COLO668 (cell line): ENCODE results near the gene PTGER1.
"Not testable (repeated sequence)": the region's sequence is repeated elsewhere in the genome, so short reads cannot be mapped to it uniquely, and the experiment has no call there.

Source experiments
- DNase-seq: peaks from one replicate; lab custom pipeline; 2025; ENCODE audit not compliant: unreplicated experiment; lab: John Stamatoyannopoulos, UW

Gene PTGER1, protein sequence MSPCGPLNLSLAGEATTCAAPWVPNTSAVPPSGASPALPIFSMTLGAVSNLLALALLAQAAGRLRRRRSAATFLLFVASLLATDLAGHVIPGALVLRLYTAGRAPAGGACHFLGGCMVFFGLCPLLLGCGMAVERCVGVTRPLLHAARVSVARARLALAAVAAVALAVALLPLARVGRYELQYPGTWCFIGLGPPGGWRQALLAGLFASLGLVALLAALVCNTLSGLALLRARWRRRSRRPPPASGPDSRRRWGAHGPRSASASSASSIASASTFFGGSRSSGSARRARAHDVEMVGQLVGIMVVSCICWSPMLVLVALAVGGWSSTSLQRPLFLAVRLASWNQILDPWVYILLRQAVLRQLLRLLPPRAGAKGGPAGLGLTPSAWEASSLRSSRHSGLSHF

DNA sequence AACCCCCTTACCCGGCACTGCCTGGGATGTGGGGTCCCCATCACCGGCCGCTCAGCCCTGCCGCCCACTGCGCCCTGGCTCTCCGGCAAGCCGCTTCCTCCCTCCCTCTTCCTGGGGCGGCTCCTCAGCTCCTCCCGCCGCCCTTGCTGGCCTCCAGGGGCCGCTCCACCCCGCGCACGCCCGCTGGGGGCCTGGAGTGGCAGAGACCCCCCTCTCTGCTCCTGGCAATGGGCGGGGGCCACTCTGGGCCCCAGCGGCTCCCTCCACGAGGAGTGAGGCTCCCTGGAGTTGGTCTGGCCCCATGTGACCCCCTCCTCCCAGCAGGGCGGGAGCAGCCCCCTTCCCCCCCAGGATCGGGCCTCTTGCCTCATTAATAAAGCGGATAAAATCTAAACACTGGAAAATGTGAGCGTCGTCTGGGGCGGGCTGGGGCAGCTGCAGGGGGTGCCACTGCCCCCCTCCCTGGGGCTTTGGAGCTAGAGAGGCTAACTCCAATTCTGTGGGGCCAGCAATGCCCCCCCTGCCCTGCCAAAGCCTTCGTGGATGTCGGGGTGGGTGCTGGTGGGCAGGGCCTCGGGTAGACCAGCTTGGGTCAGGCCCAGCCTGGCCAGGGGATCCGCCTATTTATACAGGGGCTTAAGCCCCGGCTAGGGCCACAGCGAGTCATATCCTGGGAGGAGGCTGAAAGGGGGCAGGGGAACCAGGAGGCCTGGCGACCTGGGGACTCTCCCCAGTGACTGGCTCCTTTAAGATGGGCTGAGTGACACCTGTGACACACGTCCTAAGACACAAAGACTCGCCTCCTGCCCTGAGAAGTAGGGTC lies at the start of gene PTGER1:
TSS of gene PTGER1 (minus strand) at position 104 of the 823 bp plus-strand sequence. CDS start 1,034 bp downstream, outside the sequence.
- DNase-seq, result peak; percentile 23

GRCh38 chr19:14520543-14520942 lies 45.4 kb upstream of the PTGER1 start:
- DNase-seq, result no peak

DNA sequence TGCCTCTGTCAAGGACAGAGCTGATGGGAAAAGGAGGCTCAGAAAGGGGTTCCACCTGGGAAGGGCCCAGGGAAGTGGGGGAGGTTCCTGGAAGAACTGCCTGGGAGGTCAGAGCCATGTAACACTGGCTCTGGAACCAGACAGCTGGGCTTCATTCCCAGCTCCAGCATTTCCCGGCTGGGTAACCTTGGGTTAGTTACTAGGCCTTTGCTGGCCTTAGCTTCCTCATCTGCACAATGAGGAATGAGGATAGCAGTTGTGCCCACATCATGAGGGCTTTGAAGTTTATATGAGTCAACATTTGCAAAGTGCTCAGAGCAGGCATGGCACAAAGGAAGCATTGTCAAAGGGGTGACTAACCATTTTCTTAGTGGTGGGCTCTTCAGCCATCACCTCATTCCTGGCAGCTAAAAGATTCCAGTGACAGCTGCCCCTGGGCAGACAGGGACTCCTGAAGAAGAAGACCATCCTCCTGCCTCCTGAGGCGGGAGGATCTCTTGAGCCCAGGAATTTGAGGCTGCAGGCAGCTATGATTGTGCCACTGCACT lies 44.8 kb upstream of the PTGER1 start:
- no peak for DNase-seq

DNA sequence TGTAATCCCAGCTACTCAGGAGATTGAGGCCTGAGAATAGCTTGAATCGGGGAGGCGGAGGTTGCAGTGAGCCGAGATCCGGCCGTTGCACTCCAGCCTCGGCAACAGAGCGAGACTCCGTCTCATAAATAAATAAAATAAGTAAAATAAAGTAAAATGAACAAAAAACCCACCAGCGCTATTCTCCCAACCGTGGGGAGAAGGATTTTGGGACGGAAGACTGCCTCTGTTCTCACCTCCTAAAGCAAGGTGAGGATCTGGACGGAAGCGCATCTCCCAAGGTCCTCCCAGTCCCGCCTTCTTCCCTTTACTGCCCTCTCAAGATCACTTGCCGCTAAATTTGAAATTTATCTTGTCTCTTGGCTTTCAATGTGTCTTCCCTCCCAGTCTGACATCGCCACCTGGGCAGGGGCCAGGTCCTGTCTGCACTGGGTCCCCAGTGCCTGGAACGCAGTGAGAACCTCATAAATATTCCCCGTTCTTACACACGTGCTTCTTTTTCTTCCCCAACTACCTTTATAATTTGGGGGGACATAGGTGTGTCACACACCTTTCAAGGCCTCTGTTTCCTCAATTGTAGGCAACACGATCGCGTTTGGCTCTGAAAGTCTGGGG lies 44.2 kb upstream of the PTGER1 start:
- DNase-seq, result no peak

DNA sequence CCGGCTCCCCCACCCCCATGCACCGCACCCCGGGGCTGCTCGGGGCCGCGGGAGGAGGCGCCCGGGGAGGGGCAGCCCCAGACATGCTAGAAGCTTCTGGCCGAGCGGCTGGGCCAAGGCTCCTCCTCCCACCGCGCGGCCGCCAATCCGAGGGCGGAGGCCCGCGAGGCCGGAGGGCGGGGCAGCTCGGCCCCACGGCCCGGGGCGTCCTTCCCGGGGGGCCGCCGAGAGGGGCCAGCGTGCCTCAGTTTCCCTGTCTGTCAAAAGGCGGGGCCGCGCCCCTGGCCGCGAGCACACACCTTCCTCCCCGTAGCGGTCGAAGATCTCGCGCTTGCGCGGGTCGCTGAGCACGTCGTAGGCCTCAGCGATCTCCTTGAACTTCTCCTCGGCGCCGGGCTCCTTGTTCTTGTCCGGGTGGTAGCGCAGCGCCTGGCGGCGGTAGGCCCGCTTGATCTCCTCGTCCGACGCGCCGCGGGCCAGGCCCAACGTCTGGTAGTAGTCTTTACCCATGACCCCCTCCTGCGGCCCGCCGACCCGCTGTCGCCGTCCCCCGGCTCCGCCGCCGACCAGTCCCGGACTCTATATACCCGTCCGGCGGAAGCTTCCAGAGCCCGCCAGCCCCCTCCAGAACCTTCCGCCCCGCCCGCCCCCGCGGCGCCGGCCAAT lies 42.8 kb upstream of the PTGER1 start, which contains the start of gene DNAJB1:
TSS of gene DNAJB1 (minus strand) at position 558 of the 666 bp plus-strand sequence. CDS start at position 510, 48 bp downstream.
- peak; percentile 79 for DNase-seq

DNA sequence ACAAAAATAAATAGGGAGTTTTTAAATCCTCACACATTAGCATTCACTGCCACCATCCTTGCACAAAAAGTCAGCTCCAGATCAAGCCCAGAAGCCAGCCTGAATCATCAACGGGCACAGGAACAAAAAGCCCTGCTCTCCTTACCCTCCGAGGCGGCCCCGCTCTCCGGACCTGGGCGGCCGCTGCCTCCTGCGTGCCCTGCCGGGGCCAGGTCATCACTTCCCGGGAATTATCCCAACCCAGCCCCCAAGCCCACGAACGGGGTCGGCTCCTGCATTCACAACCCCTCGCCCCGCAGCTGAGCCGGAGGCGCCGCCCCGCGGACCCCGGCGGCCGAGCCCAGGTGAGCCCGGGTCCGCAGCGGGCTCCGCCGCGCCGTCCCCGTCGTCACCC lies 42.3 kb upstream of the PTGER1 start:
- DNase-seq, result no peak

DNA sequence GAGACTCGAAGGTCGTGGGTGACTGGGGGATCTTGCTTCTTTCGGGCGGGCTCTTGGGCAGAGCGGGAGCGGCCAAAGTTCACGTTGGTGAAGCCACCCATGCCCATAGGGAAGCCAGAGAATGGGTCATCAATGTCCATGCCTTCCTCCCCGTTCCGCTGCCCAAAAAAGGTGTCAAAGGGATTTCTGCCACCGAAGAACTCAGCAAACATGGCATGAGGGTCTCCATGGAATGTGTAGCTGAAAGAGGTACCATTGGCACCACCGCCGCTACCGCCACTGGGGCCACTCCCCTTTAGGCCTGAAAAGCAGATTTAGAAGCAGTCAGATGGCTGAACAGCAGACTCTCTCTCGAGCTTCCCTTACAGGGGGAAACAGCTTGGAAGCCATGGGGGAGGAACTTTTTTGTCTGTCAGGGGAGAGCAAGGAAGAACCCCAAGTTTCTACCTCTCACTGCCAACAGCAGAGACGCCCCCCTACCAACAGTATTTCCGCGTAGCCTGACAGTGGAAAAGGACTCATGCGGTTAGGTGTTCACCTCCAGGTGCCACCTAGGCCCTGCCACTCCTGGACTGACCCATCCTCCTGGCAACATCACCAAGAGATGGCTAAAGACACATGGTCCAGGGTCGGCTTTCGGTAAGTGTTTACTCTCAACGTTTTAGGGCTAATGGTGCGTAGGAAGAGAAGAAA lies 41.7 kb upstream of the PTGER1 start:
- DNase-seq, result no peak

DNA sequence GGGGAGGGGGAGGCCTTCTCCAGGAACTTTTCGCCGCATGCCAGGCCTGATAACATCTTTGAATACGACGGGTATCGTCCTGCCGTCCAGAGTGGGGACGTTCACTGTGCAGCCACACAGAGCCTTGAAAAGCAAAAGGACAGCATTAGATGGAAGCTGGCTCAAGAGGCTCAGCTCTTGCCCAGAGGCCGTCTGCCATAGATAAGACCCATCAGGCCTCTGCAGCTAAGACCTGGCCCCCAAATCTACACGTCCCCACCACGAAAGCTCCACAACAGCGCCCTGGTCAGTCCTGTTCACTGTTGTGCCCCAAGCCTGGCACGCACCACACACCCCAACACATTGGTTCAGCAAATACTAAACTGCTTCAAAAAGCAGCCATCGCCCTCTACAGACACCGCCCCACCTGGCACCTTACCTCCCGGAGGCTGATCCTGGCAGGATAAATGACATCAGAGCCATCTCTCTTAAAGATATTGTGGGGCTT lies 40.9 kb upstream of the PTGER1 start:
- peak; percentile 27 for DNase-seq

GRCh38 chr19:14515501-14516047 lies 40.4 kb upstream of the PTGER1 start:
- no peak for DNase-seq

- DNase-seq, result no peak
Observed at GRCh38 chr19:14514215-14514863, 39.2 kb upstream of the PTGER1 start.

- no peak for DNase-seq
Observed at GRCh38 chr19:14512406-14512961, 37.3 kb upstream of the PTGER1 start.

- DNase-seq, result no peak
Observed at GRCh38 chr19:14511229-14511593, 36.1 kb upstream of the PTGER1 start.

GRCh38 chr19:14510311-14511228 lies 35.4 kb upstream of the PTGER1 start:
- DNase-seq, result no peak

GRCh38 chr19:14507704-14508542 lies 32.8 kb upstream of the PTGER1 start:
- no peak for DNase-seq

DNA sequence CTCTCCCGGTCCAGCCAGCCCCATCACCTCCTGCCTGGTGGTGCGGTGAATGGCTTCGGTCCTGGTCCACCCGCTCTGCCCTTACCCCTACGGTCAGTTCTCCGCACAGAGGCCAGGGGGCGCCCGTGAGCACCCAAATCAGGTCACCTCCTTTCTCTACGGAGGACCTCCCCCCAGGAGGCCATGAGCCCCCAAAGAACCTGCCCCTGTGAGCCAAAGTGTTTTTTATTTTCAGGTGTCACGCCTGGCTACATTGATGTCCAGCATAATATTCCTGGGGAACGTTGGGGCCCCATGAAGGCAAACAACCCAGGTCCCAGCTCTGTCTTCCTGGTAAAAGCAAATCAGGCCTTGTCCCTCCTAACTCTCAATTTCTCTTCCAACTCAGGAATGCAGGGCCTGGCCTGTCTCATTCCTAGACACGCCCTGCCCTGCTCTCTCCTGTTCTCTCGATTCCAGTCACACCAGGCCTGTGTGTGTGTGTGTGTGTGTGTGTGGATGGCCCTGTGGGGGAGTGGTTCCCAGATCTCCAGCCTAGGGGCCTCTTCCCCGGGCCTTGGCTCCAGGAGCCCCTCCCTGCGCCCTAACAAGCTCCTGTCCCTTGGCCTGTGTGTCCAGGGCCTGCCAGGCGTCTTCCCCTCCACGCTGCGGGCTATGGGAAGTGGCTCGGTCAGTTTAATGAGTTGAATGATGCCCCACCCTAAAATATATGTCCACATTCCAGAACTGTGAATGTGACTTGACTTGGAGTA lies 30.5 kb upstream of the PTGER1 start:
- peak; percentile 59 for DNase-seq

GRCh38 chr19:14504575-14504974 lies 29.4 kb upstream of the PTGER1 start:
- DNase-seq, result not testable (repeated sequence)
